Measurements from ENCODE around the gene SGCA. TPM values are rescaled to one million over a fixed set of nuclear protein-coding genes. Genes with fewer than 3 reads are reported as not detected.

SGCA gene
- total and polyA plus RNA-seq, 2 of the 8 experiments (the other 6 are each of a cell fraction or from before 2014, with no cell fraction given) = 0.12 TPM; not detected in 1

DNA sequence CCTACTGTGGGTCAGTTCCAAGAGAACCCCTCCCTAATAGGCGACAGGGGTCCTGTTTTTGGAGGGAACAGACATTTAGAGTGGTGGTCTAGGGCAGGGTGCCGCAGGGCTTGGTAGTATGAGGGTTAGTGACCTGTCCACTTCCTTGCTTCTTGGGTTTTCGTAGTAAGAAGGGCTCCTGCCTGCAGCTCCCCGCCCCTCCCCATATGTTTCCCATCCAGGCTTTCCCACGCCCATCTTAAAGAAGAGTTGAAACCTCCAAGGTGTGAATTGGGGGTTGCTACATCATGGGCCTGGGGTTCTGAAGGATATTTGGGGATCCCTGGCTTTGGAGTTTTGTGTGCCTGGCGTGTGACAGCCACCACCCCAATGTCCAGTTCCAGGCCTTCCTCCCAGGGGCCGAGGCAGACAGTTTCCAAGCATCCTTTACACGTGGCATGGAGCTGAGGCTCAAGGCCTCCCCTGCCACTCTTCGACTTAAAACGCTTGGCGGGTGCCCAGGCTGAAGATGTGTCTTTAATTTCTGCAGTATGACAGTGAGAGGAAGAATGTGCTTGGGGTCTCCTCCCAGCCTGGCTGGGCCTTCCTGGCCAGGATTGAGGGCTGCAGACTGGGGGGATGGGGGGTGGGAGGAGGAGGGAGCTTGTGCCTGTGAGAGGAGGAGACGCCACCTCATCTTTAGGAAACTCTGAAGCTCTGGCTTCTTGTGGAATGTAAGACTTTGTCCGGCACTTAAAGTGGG, 38.0 kb downstream of the SGCA start (continued):
- no peak for TF ChIP-seq CTCF (IDR thresholded peaks at IDR 0.05; ENCODE audit: control extremely low read depth in 1 of 3, insufficient read depth in 1 of 3, low read depth in 1 of 3, low read length in 3 of 3)
